Measurements from ENCODE around the gene RFC2.
A peak's percentile ranks its signal among the peaks of the same experiment; 100 is the strongest.

The RFC2 gene

DNA sequence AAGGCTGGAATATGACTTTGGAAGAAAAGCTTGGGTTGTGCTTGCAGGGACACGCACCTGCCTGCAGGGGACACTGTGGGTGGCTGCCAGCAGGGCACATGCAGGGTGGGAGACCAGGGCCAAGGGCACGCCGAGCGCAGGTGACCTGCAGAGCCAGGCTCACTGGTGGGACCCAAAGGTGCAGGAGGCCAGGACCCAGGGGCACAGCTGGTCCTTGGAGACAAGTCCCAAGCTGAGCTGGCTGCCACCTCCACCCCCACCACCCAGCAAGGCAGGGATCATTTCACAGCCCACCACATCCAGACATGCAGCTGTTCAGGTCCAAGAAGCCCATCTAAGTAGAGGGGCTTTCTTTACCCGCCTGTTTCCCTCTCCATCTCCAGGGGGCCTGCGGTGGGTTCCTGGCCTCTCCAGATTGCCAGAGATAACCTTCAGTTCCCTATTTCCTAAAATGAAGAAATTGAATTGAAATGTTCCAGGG lies 21.2 kb upstream of the RFC2 start:
- no peak overlapping the region for H3K9ac ChIP-seq (ENCODE audit: low read depth, low read length, poor library complexity, severe bottlenecking)
- H3K4me1 ChIP-seq (ENCODE audit: insufficient read depth, low read length, poor library complexity, severe bottlenecking) = peaks cover 28% of the 10 kb centered on the region
- H3K9me3 ChIP-seq (ENCODE audit: insufficient read depth, low read depth, low read length) = no peaks in the 10 kb centered on the region
- no peaks in the 10 kb centered on the region for H3K9me2 ChIP-seq (replicated peaks; ENCODE audit: low read depth, low read length)
- peaks cover 2% of the 10 kb centered on the region; the same call in 1 of the 2 replicates for H3F3A ChIP-seq (ENCODE audit: low read depth)
- H3K79me2 ChIP-seq (ENCODE audit: insufficient read depth, low read length) = no peaks in the 10 kb centered on the region
- no peak overlapping the region for H3K4me2 ChIP-seq (ENCODE audit: low read depth, low read length, poor library complexity, severe bottlenecking)
- H3K4me3 ChIP-seq (ENCODE audit: low read length, poor library complexity, severe bottlenecking) = no peak overlapping the region
- TF ChIP-seq, protein P1, sequence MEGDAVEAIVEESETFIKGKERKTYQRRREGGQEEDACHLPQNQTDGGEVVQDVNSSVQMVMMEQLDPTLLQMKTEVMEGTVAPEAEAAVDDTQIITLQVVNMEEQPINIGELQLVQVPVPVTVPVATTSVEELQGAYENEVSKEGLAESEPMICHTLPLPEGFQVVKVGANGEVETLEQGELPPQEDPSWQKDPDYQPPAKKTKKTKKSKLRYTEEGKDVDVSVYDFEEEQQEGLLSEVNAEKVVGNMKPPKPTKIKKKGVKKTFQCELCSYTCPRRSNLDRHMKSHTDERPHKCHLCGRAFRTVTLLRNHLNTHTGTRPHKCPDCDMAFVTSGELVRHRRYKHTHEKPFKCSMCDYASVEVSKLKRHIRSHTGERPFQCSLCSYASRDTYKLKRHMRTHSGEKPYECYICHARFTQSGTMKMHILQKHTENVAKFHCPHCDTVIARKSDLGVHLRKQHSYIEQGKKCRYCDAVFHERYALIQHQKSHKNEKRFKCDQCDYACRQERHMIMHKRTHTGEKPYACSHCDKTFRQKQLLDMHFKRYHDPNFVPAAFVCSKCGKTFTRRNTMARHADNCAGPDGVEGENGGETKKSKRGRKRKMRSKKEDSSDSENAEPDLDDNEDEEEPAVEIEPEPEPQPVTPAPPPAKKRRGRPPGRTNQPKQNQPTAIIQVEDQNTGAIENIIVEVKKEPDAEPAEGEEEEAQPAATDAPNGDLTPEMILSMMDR (conservative IDR thresholded peaks at IDR 0.05; ENCODE audit: low read length) = peak; percentile 73
- no peak for TF ChIP-seq EZH2phosphoT487 (IDR thresholded peaks at IDR 0.05; ENCODE audit: borderline replicate concordance)
- H3K27me3 ChIP-seq (ENCODE audit: insufficient read depth, low read length, poor library complexity, severe bottlenecking) = no peaks in the 10 kb centered on the region
- no peaks in the 10 kb centered on the region for H4K20me1 ChIP-seq (ENCODE audit: insufficient read depth, low read length, poor library complexity, severe bottlenecking)
- peak overlapping the region; percentile 34; the same call in 1 of the 2 replicates for H2AFZ ChIP-seq (ENCODE audit: low read length)
- no peaks in the 10 kb centered on the region for H3K36me3 ChIP-seq (ENCODE audit: insufficient read depth, low read length)

DNA sequence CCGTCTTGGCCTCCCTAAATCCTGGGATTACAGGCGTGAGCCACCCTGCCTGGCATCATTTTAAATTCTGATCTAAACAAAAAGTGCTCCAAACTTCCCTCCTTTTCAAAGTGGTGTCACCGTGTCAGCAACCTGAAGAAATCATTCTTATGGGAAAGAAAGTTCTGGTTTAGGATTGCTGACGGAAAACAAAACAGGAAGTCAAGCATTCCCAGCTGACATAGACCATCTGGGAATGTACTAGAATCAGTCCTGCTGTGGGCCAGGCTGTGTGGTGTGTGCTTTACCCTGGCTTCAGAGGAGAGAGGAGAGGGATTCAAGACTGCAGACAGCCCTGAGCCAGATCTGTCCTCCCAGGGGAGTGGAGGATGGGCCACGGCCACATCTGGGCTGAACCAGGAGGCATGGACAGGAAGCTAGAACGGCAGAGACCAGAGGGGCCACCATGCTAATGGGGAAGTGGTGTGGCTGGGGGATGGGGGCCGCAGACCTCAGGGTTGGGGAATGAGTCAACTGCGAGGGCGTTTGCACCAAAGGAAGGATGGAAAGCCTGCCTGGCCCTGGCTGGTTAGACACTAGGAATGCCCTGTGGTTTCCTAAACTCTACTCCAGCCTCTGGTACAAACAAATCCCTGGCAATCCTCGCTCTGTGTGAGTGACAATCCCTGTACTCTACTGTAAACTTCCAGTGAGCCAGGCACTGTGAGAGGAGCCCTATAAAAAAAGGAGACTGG lies 18.3 kb upstream of the RFC2 start:
- TF ChIP-seq, protein P1 (conservative IDR thresholded peaks at IDR 0.05; ENCODE audit: low read length) = no peak
- TF ChIP-seq EZH2phosphoT487 (IDR thresholded peaks at IDR 0.05; ENCODE audit: borderline replicate concordance) = no peak
- Histone ChIP-seq H3K4me3 (ENCODE audit: low read length, poor library complexity, severe bottlenecking) (peak overlapping the region; percentile 24), H3K9me2 (replicated peaks; ENCODE audit: low read depth, low read length) (no peaks in the 10 kb centered on the region), H2AFZ (ENCODE audit: low read length) (peak overlapping the region; percentile 86), H3K4me2 (ENCODE audit: low read depth, low read length, poor library complexity, severe bottlenecking) (peak overlapping the region; percentile 69), H3F3A (ENCODE audit: low read depth) (peaks cover 2% of the 10 kb centered on the region; the same call in 1 of the 2 replicates), H3K27me3 (ENCODE audit: insufficient read depth, low read length, poor library complexity, severe bottlenecking) (no peaks in the 10 kb centered on the region), H3K9ac (ENCODE audit: low read depth, low read length, poor library complexity, severe bottlenecking) (peak overlapping the region; percentile 55), H3K4me1 (ENCODE audit: insufficient read depth, low read length, poor library complexity, severe bottlenecking) (peaks cover 24% of the 10 kb centered on the region), H3K79me2 (ENCODE audit: insufficient read depth, low read length) (no peaks in the 10 kb centered on the region), H3K9me3 (ENCODE audit: insufficient read depth, low read depth, low read length) (no peaks in the 10 kb centered on the region), H4K20me1 (ENCODE audit: insufficient read depth, low read length, poor library complexity, severe bottlenecking) (no peaks in the 10 kb centered on the region), H3K36me3 (ENCODE audit: insufficient read depth, low read length) (no peaks in the 10 kb centered on the region)

DNA sequence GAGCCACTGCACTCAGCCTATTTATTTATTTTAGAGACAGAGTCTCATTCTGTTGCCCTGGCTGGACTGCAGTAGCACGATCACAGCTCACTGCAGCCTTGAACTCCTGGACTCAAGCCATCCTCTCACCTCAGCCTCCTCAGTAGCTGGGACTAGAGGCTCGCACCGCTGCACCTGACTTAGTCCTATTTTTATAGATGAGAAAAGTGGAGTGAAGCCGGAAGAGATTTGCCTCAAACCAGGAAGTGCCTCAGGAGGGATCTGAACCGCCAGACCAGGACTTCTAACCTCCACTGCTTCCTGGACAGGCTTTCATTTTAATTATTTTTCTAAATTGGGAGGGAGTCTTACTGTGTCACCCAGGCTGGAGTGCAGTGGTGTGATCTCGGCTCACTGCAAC lies 17.5 kb upstream of the RFC2 start:
- H3K79me2 ChIP-seq (ENCODE audit: insufficient read depth, low read length) = no peaks in the 10 kb centered on the region
- no peak overlapping the region for H3K4me3 ChIP-seq (ENCODE audit: low read length, poor library complexity, severe bottlenecking)
- H3F3A ChIP-seq (ENCODE audit: low read depth) = peaks cover 2% of the 10 kb centered on the region; the same call in 1 of the 2 replicates
- peaks cover 24% of the 10 kb centered on the region for H3K4me1 ChIP-seq (ENCODE audit: insufficient read depth, low read length, poor library complexity, severe bottlenecking)
- H4K20me1 ChIP-seq (ENCODE audit: insufficient read depth, low read length, poor library complexity, severe bottlenecking) = no peaks in the 10 kb centered on the region
- no peak overlapping the region for H2AFZ ChIP-seq (ENCODE audit: low read length)
- H3K36me3 ChIP-seq (ENCODE audit: insufficient read depth, low read length) = no peaks in the 10 kb centered on the region
- H3K9me2 ChIP-seq (replicated peaks; ENCODE audit: low read depth, low read length) = no peaks in the 10 kb centered on the region
- peak overlapping the region; percentile 69 for H3K4me2 ChIP-seq (ENCODE audit: low read depth, low read length, poor library complexity, severe bottlenecking)
- peak overlapping the region; percentile 55 for H3K9ac ChIP-seq (ENCODE audit: low read depth, low read length, poor library complexity, severe bottlenecking)
- no peaks in the 10 kb centered on the region for H3K27me3 ChIP-seq (ENCODE audit: insufficient read depth, low read length, poor library complexity, severe bottlenecking)
- TF ChIP-seq EZH2phosphoT487 (IDR thresholded peaks at IDR 0.05; ENCODE audit: borderline replicate concordance) = no peak
- TF ChIP-seq, protein P1 (conservative IDR thresholded peaks at IDR 0.05; ENCODE audit: low read length) = no peak
- H3K9me3 ChIP-seq (ENCODE audit: insufficient read depth, low read depth, low read length) = no peaks in the 10 kb centered on the region

Data from Loucy (cell line).